Dendritic cell treated with granulocyte-macrophage colony-stimulating factor and Interleukin-4, amounts not matched to agents 40 ng/mL and 50 ng/mL, for 4 days (primary cell): ENCODE results near the gene MED15.

Experiments used
- H3K27ac Mint-ChIP-seq: one replicate; pipeline ENCODE4 v1.8.0; 2022; ENCODE audit warnings: mild to moderate bottlenecking, mixed read lengths
- H3K27me3 Mint-ChIP-seq: one replicate; pipeline ENCODE4 v1.8.0; 2022; ENCODE audit warnings: mild to moderate bottlenecking, mixed read lengths
- H3K36me3 Mint-ChIP-seq: one replicate; pipeline ENCODE4 v1.8.0; 2022; ENCODE audit warnings: low read depth, mixed read lengths
- H3K4me1 Mint-ChIP-seq: one replicate; pipeline ENCODE4 v1.8.0; 2022; ENCODE audit warnings: low read depth, mixed read lengths
- H3K4me3 Mint-ChIP-seq: one replicate; pipeline ENCODE4 v1.8.0; 2022; ENCODE audit warnings: mild to moderate bottlenecking, moderate library complexity, mixed read lengths
- H3K9me3 Mint-ChIP-seq: one replicate; pipeline ENCODE4 v1.8.0; 2022; ENCODE audit warnings: mixed read lengths
- intact Hi-C: fragments of 100-400 bp; cut with micrococcal nuclease; formaldehyde crosslinking; loops from one replicate; pipeline ENCODE4 v1.15.0; 2022

Gene MED15

DNA sequence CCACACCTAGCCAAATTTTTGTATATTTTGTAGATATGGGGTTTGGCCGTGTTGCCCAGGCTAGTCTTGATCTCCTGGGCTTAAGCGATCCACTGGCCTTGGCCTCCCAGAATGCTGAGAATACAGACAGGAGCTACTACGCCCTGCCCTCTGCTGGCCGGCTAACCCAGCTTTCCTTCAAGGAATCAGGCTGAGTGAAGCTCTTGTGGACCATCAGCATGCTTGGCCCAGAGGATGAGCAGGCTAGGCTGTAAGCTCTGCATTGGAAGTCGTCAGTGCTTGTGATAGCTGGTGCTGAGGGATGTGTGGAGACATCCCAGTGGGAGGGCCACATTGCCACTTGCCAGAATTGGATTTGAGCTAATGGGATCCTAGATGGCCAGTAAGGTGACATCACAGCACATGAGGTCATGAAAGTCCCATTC lies 60.6 kb downstream of the MED15 start:
- peaks cover 97% of the 10 kb centered on the region for H3K36me3 Mint-ChIP-seq
- intact Hi-C loops = no loop called here
- H3K4me1 Mint-ChIP-seq = peaks cover 12% of the 10 kb centered on the region
- no peak overlapping the region for H3K27ac Mint-ChIP-seq
- H3K9me3 Mint-ChIP-seq = no peaks in the 10 kb centered on the region
- H3K27me3 Mint-ChIP-seq = no peaks in the 10 kb centered on the region
- no peak overlapping the region for H3K4me3 Mint-ChIP-seq

GRCh38 chr22:20568502-20569058 lies 61.2 kb downstream of the MED15 start:
- intact Hi-C loops = no loop called here
- Mint-ChIP-seq H3K27ac (no peak overlapping the region), H3K36me3 (peaks cover 97% of the 10 kb centered on the region), H3K4me3 (no peak overlapping the region), H3K4me1 (peaks cover 12% of the 10 kb centered on the region), H3K9me3 (no peaks in the 10 kb centered on the region), H3K27me3 (no peaks in the 10 kb centered on the region)

- intact Hi-C loops = no loop called here
- Mint-ChIP-seq H3K27me3 (no peaks in the 10 kb centered on the region), H3K9me3 (no peaks in the 10 kb centered on the region), H3K4me3 (no peak overlapping the region), H3K36me3 (peaks cover 100% of the 10 kb centered on the region), H3K4me1 (peaks cover 15% of the 10 kb centered on the region), H3K27ac (no peak overlapping the region)
These were observed 61.9 kb downstream of the MED15 start for GRCh38 chr22:20569059-20570058.

DNA sequence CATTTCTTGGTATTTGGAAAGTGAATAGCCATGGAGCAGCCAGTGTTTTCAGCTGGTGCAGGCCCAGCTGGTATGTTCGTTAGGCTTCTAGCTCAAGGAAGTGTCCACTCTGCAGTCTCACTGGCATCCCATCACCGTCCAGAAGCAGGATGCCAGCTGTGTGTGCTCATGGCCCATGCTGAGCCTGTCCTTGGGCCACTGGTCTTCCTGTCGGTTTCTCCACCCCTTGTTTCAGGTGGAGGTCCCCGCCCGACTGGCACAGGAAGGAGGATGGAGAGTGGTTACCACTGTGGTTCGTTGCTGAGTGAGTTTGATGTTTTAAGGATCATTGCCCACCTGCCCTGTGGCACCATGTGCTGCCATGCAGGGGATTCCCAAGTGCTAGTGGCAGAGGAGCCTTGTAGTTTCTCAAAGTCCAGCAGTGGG lies 63.7 kb downstream of the MED15 start:
- Mint-ChIP-seq H3K4me3 (no peak overlapping the region), H3K27ac (no peak overlapping the region), H3K4me1 (peaks cover 30% of the 10 kb centered on the region), H3K36me3 (peaks cover 100% of the 10 kb centered on the region), H3K27me3 (no peaks in the 10 kb centered on the region), H3K9me3 (no peaks in the 10 kb centered on the region)
- intact Hi-C loops = no loop called here

- H3K9me3 Mint-ChIP-seq = no peaks in the 10 kb centered on the region
- no peak overlapping the region for H3K4me3 Mint-ChIP-seq
- H3K36me3 Mint-ChIP-seq = peaks cover 96% of the 10 kb centered on the region
- intact Hi-C loops = no loop called here
- no peaks in the 10 kb centered on the region for H3K27me3 Mint-ChIP-seq
- H3K4me1 Mint-ChIP-seq = peaks cover 35% of the 10 kb centered on the region
- H3K27ac Mint-ChIP-seq = no peak overlapping the region
These were observed 64.2 kb downstream of the MED15 start for GRCh38 chr22:20571531-20572007.

- Mint-ChIP-seq H3K9me3 (no peaks in the 10 kb centered on the region), H3K36me3 (peaks cover 91% of the 10 kb centered on the region), H3K27me3 (no peaks in the 10 kb centered on the region), H3K27ac (no peak overlapping the region), H3K4me3 (no peak overlapping the region), H3K4me1 (peaks cover 42% of the 10 kb centered on the region)
- intact Hi-C loops = no loop called here
These were observed 64.9 kb downstream of the MED15 start for GRCh38 chr22:20572132-20572802.

GRCh38 chr22:20573176-20573832 lies 65.9 kb downstream of the MED15 start:
- peaks cover 44% of the 10 kb centered on the region for H3K4me1 Mint-ChIP-seq
- no peak overlapping the region for H3K27ac Mint-ChIP-seq
- peaks cover 91% of the 10 kb centered on the region for H3K36me3 Mint-ChIP-seq
- H3K27me3 Mint-ChIP-seq = no peaks in the 10 kb centered on the region
- H3K4me3 Mint-ChIP-seq = no peak overlapping the region
- intact Hi-C loops = no loop called here
- no peaks in the 10 kb centered on the region for H3K9me3 Mint-ChIP-seq

DNA sequence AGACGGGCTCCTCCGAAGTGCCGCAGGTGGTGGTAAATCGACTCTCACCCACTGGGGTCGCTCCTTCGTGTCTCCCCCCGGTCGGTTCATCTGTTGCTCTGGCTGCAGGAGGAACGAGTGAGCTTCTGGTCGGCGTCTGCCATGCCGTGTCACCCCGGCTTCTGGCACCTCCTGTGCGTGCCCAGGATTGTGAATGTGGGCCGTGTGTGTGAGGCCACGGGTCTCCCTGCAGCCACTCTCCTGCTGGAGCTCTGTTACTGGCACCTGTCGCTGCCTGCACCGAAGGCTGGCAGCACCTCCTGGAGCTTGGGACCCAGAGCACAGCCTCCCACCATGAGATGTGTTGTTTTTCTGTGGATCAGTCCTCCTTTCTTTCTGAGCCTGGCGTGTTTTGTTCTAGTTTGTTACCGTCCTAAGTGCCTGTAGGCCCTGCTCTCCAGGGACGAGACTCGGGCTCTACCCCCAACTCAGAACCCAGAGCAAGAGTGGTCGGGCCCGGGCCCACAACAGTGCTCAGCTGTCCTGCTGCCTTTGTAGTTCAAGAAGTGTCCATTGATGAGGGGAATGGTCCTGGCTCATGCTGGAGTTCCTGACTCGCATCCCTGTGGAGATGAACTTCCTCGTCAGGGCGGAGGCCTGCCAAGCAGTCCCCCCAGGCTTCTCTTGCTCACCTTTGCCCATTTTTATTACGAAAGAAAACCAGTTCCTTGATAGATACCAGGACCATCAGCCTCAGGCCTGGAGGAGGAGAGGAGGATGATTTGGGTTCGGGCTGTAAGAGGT lies 66.6 kb downstream of the MED15 start:
- intact Hi-C loops = no loop called here
- no peak overlapping the region for H3K4me3 Mint-ChIP-seq

DNA sequence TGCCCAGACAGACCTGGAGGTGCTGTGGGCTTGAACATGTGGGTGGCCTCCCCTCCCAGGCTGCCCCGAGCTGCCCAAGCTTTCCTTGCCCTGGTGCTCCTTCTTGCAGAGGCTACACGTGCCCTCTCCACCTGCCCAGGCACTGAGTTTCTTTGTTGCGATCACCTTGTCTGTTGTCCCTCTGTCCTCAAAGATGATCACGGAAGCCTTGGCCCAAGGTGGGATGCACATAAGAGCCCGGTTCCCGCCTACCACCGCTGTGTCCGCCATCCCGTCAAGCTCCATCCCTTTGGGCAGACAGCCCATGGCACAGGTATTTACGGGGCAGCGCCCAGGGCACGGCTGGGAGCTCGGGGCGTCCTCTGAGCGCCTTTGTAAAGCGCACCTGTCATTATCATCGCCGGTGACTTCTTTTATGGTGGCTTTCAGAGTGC lies 67.5 kb downstream of the MED15 start:
- Mint-ChIP-seq H3K4me1 (peaks cover 38% of the 10 kb centered on the region), H3K36me3 (peaks cover 91% of the 10 kb centered on the region), H3K9me3 (no peaks in the 10 kb centered on the region), H3K27me3 (no peaks in the 10 kb centered on the region), H3K4me3 (no peak overlapping the region), H3K27ac (peak overlapping the region; percentile 21)
- intact Hi-C loops = no loop called here

More for the DNA sequence above, 66.6 kb downstream of the MED15 start:
- Mint-ChIP-seq H3K27me3 (no peaks in the 10 kb centered on the region), H3K36me3 (peaks cover 91% of the 10 kb centered on the region), H3K4me1 (peaks cover 37% of the 10 kb centered on the region), H3K27ac (peak overlapping the region; percentile 21), H3K9me3 (no peaks in the 10 kb centered on the region)

- peaks cover 44% of the 10 kb centered on the region for H3K4me1 Mint-ChIP-seq
These were observed 68.5 kb downstream of the MED15 start for GRCh38 chr22:20575724-20576444.

DNA sequence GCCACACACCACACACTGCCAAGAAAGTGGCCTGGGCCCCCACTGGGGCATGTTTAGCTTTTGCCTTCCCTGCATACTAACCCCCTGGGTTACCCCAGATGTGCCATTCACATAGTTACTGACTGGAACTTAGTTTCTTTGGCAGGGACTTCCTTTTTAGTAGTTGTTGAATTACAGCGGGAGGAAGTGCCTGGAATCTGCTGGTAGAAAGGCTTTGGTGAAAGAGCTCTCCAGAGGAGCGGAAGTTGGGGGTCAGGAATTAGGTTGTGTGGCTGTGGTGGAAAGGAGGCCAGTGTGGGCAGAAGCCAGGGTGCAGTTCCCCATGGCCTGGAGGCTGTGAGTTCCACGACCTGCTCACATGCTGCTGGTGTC lies 69.0 kb downstream of the MED15 start:
- Mint-ChIP-seq H3K36me3 (peaks cover 91% of the 10 kb centered on the region), H3K4me3 (no peak overlapping the region), H3K27me3 (no peaks in the 10 kb centered on the region), H3K27ac (peak overlapping the region; percentile 62), H3K9me3 (no peaks in the 10 kb centered on the region), H3K4me1 (peaks cover 44% of the 10 kb centered on the region)
- intact Hi-C loops = no loop called here

More at GRCh38 chr22:20575724-20576444, 68.5 kb downstream of the MED15 start:
- no peaks in the 10 kb centered on the region for H3K9me3 Mint-ChIP-seq
- H3K27ac Mint-ChIP-seq = no peak overlapping the region
- intact Hi-C loops = no loop called here
- H3K36me3 Mint-ChIP-seq = peaks cover 91% of the 10 kb centered on the region
- no peak overlapping the region for H3K4me3 Mint-ChIP-seq
- no peaks in the 10 kb centered on the region for H3K27me3 Mint-ChIP-seq

DNA sequence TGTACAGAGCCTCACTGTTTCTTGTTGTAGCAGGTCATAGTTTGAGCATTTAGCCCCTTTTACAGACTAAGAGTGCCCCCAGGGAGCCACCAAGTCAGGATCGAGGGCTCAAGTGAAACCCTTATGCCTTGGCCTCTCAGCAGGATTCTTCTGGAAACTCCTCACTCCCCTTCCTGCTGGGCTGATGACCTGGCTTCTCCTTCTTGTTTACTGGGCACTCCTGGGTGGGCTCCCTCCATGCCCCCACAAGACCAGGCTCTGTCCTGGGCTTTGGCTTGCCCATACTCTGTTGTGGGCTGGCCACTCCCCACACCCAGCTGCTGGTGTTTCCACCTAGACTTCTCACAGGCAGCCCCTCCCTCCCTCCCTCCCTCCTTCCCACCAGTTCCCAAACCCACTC lies 69.6 kb downstream of the MED15 start:
- Mint-ChIP-seq H3K4me3 (no peak overlapping the region), H3K36me3 (peaks cover 91% of the 10 kb centered on the region), H3K4me1 (peaks cover 44% of the 10 kb centered on the region), H3K27me3 (no peaks in the 10 kb centered on the region), H3K9me3 (no peaks in the 10 kb centered on the region), H3K27ac (peak overlapping the region; percentile 62)
- intact Hi-C loops = no loop called here
